Measurements from ENCODE around the gene ZNF683. TPM values are rescaled to one million over a fixed set of nuclear protein-coding genes. Genes with fewer than 3 reads are reported as not detected.

The ZNF683 gene
- total RNA-seq, 2 donors from 2014 or later = not detected

GRCh38 chr1:26361605-26362122 is 10.9 kb downstream of the ZNF683 start:
- H3K4me1 ChIP-seq (ENCODE audit: control insufficient read depth in 1 of 2, low read depth in 2 of 2) = peaks cover 0 to 8% of the 10 kb centered on the region in 2 donors
- no peaks in the 10 kb centered on the region for H3K36me3 ChIP-seq
- H3K27me3 ChIP-seq (replicated peaks; ENCODE audit: insufficient read depth) = peaks cover 17% of the 10 kb centered on the region
- no peaks in the 10 kb centered on the region for H3K9me3 ChIP-seq
- no peak for ATAC-seq (ENCODE audit: insufficient number of reproducible peaks, low FRiP score, low read depth)
- TF ChIP-seq, protein P1, sequence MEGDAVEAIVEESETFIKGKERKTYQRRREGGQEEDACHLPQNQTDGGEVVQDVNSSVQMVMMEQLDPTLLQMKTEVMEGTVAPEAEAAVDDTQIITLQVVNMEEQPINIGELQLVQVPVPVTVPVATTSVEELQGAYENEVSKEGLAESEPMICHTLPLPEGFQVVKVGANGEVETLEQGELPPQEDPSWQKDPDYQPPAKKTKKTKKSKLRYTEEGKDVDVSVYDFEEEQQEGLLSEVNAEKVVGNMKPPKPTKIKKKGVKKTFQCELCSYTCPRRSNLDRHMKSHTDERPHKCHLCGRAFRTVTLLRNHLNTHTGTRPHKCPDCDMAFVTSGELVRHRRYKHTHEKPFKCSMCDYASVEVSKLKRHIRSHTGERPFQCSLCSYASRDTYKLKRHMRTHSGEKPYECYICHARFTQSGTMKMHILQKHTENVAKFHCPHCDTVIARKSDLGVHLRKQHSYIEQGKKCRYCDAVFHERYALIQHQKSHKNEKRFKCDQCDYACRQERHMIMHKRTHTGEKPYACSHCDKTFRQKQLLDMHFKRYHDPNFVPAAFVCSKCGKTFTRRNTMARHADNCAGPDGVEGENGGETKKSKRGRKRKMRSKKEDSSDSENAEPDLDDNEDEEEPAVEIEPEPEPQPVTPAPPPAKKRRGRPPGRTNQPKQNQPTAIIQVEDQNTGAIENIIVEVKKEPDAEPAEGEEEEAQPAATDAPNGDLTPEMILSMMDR (IDR thresholded peaks at IDR 0.05) = no peak
- H3K4me3 ChIP-seq = no peak overlapping the region
- H3K27ac ChIP-seq = no peak overlapping the region
- DNase-seq (ENCODE audit: low spot score) = no peak

- no peaks in the 10 kb centered on the region for H3K9me3 ChIP-seq
- H3K4me3 ChIP-seq = peak overlapping the region; percentile 56
- peaks cover 17% of the 10 kb centered on the region for H3K27me3 ChIP-seq (replicated peaks; ENCODE audit: insufficient read depth)
- ATAC-seq (ENCODE audit: insufficient number of reproducible peaks, low FRiP score, low read depth) (peak; percentile 14), DNase-seq (ENCODE audit: low spot score) (no peak)
- no peaks in the 10 kb centered on the region for H3K36me3 ChIP-seq
- no peak overlapping the region for H3K27ac ChIP-seq
- H3K4me1 ChIP-seq (ENCODE audit: control insufficient read depth in 1 of 2, low read depth in 2 of 2) = peaks cover 0 to 8% of the 10 kb centered on the region in 2 donors
- TF ChIP-seq, protein P1 (IDR thresholded peaks at IDR 0.05) = no peak
Measured at GRCh38 chr1:26360807-26361604, 11.5 kb downstream of the ZNF683 start.

DNA sequence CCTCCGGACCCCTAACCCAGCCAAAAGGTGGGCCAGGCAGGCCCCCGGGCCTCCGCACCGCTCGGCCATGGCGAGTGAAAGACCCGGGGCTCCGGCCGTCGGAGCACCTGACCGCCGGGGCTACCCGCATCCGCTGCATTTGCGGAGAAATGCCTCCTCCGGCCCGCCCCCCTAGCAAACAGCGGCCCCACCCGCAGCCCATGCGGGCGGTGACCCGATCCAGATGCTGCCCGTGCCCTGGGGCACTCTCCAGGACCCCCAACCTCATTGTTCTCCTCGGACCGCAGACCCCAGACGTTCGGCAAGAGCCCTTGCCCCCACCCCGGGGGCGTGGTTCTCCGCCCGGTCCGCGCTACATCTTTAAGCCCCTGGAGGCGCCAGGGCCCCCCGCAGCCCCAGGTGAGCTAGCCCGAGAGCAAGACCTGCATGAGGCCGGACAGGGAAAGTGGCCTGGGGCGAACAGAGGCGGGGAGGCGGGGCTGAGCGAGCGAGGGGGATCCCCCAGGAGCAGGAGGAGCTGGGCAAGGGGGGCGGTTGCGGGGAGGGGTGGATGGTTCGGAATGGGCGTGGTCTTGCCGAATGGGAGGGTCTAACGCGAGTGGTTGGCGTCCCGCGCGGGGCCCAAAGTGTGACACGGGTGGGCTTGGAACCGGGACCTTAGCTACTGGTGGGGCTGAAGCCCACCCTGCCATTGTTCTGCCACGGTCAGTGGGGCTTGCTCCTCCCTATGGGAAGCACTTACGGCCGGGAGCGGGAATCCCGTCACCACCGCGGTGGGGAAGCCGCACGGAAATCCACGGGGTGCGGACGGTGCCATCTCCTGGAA is 12.4 kb downstream of the ZNF683 start:
- ATAC-seq (ENCODE audit: insufficient number of reproducible peaks, low FRiP score, low read depth) (no peak), DNase-seq (ENCODE audit: low spot score) (no peak)
- Histone ChIP-seq H3K4me1 (ENCODE audit: control insufficient read depth in 1 of 2, low read depth in 2 of 2) (peaks cover 0 to 8% of the 10 kb centered on the region in 2 donors), H3K36me3 (no peaks in the 10 kb centered on the region), H3K27me3 (replicated peaks; ENCODE audit: insufficient read depth) (peaks cover 17% of the 10 kb centered on the region), H3K9me3 (no peaks in the 10 kb centered on the region), H3K4me3 (peak overlapping the region; percentile 56), H3K27ac (no peak overlapping the region)
- TF ChIP-seq, protein P1 (IDR thresholded peaks at IDR 0.05) = no peak

DNA sequence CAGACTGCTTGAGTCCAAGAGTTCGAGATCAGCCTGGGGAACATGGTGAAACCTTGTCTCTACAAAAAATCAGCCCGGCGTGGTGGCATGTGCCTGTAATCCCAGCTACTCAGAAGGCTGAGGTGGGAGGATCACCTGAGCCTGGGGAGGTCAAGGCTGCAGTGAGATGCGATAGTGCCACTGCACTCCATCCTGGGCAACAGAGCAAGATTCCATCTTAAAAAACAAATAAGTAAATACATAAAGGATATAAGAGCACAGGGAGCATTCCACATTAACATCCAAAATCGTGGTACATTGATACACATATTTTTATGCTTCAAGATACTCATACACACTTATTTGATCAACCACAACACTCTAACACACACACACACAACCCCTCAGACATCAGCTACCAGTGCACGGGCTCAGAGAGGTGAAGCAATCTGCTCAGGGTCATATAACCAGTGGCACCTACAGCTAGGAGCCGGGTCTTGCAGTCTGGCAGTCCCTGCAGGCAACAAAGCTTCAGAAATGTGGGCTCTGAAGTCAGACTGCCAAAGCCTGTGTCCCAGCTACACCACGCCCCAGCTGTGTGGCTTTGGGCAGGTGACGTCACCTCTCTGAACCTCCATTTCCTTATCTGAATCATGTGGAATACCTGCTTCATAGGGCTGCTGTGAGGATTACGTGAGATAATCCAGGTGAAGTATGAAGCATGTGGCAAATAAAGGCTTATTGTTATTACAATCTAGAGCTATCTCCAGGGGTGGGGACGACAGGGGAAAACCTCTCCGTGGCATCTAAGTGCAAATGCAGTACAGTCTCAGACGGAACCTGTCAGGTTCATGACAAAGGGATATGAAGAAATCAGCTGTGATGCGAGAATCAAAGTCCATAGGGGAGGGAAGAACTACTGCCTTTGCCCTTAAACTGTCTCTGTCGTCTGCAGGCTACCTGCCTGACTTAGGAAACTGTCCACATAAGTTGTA is 13.9 kb downstream of the ZNF683 start:
- H3K27ac ChIP-seq = no peak overlapping the region
- peaks cover 17% of the 10 kb centered on the region for H3K27me3 ChIP-seq (replicated peaks; ENCODE audit: insufficient read depth)
- ATAC-seq (ENCODE audit: insufficient number of reproducible peaks, low FRiP score, low read depth) (no peak), DNase-seq (ENCODE audit: low spot score) (no peak)
- peaks cover 0 to 8% of the 10 kb centered on the region in 2 donors for H3K4me1 ChIP-seq (ENCODE audit: control insufficient read depth in 1 of 2, low read depth in 2 of 2)
- TF ChIP-seq, protein P1 (IDR thresholded peaks at IDR 0.05) = no peak
- H3K4me3 ChIP-seq = no peak overlapping the region
- H3K36me3 ChIP-seq = no peaks in the 10 kb centered on the region
- no peaks in the 10 kb centered on the region for H3K9me3 ChIP-seq
